GM12891 (cell line): ENCODE results near the gene ALDH1L1.
"Not testable (repeated sequence)": the region's sequence is repeated elsewhere in the genome, so short reads cannot be mapped to it uniquely, and the experiment has no call there.

ENCODE experiments used
- DNase-seq: peaks from one replicate; pipeline ENCODE4 v3.0.0; 2011; ENCODE audit warnings: low spot score; ENCODE audit not compliant: insufficient read length
- FAIRE-seq: peaks from 2 replicates; lab custom pipeline; 2011; peaks lifted over from hg19 to GRCh38; lab: Jason Lieb, UNC
- PAX5 ChIP-seq: IDR thresholded peaks from 2 replicates; pipeline ENCODE4 v1.6.1; 2011; ENCODE audit warnings: low read length, moderate library complexity, mild to moderate bottlenecking; ENCODE audit not compliant: insufficient read depth, severe bottlenecking
- POLR2A ChIP-seq: IDR thresholded peaks from 2 replicates; pipeline ENCODE4 v1.6.1; 2011; ENCODE audit warnings: low read depth, low read length, control low read depth
- POLR2AphosphoS5 ChIP-seq: IDR thresholded peaks from 2 replicates; pipeline ENCODE4 v1.6.1; 2011; ENCODE audit warnings: low read depth, low read length, control low read depth
- POU2F2 ChIP-seq: IDR thresholded peaks from 2 replicates; pipeline ENCODE4 v1.6.1; 2011; ENCODE audit warnings: low read depth, mild to moderate bottlenecking, control low read depth, low read length, moderate library complexity
- SPI1 ChIP-seq: IDR thresholded peaks from 2 replicates; pipeline ENCODE4 v1.6.1; 2011; ENCODE audit warnings: low read depth, low read length, control low read depth
- TAF1 ChIP-seq: IDR thresholded peaks from 2 replicates; pipeline ENCODE4 v1.6.1; 2011; ENCODE audit warnings: low read depth, low read length, control low read depth

The ALDH1L1 gene

DNA sequence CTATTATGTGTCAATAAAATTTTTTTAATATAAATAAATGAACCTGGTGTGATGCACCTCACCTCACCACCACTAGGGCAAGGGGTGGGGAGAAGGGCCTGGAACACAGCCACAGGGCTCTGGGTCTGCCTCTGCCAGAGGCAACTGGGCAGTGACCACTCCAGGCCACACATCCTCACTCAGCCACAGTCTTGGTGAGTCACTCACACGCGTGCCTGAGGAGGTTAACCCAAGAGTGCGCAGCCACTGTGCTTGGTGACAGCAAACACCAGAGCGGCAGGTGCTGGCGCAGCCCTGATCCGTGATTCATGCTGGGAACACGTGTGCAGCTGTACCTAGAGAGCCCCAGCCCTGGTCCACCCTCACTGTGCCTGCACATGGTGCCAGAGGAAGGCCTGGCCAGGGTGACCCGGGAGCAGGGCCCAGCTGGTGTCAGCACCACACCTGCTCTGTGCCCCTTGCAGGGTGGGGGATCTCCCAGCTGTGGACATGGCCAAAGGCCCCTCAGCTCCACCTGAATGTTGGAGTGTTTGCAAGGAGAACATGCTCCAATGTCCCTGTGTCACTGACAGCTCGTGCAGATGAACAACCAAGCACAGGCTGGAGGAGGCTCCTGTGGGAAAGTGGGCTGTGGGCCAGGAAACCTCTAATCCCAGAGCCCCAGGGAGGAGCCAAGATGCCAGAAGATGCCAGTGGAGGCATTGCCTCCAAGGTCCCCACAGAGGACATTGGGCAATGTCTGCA is 98.6 kb downstream of the ALDH1L1 start:
- FAIRE-seq, result no peak
- no peak for DNase-seq
- no peak for TF ChIP-seq TAF1
- TF ChIP-seq POLR2AphosphoS5, result no peak
- no peak for TF ChIP-seq POU2F2
- no peak for TF ChIP-seq SPI1
- no peak for TF ChIP-seq PAX5
- TF ChIP-seq POLR2A, result no peak

- TF ChIP-seq SPI1 (no peak), PAX5 (no peak), POLR2A (no peak), TAF1 (no peak), POU2F2 (no peak), POLR2AphosphoS5 (no peak)
- DNase-seq, result no peak
- FAIRE-seq, result no peak
Measured at GRCh38 chr3:126080970-126081369, 99.4 kb downstream of the ALDH1L1 start.

DNA sequence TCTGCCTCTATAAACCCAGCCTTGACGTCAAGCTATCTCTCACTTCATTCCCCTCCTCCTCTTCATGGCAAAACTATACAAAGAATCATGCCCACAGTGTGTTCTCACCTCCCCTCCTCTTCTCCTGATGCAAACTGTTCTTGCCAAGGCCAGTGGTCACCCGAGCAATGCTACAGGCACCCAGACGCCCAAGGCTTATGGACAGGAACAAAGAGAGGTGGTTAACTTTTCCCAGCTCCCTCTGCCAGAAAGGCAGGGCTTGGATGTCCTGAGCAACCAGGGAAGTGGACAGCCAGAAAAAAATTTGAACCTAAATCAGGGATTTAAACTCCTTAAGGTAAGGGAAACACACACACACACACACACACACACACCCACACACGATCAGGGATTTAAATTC is 101.5 kb downstream of the ALDH1L1 start:
- no peak for TF ChIP-seq TAF1
- no peak for TF ChIP-seq POLR2AphosphoS5
- TF ChIP-seq SPI1, result no peak
- TF ChIP-seq PAX5, result no peak
- TF ChIP-seq POLR2A, result no peak
- FAIRE-seq, result no peak
- DNase-seq, result no peak

GRCh38 chr3:126077754-126078153 is 102.6 kb downstream of the ALDH1L1 start:
- TF ChIP-seq SPI1, result no peak
- TF ChIP-seq POLR2A, result no peak
- no peak for TF ChIP-seq PAX5
- TF ChIP-seq POLR2AphosphoS5, result no peak
- no peak for TF ChIP-seq TAF1
- TF ChIP-seq POU2F2, result no peak
- DNase-seq (no peak), FAIRE-seq (no peak)

GRCh38 chr3:126076140-126076539 is 104.2 kb downstream of the ALDH1L1 start:
- no peak for DNase-seq
- FAIRE-seq, result no peak
- no peak for TF ChIP-seq TAF1
- no peak for TF ChIP-seq PAX5
- TF ChIP-seq POLR2A, result no peak
- no peak for TF ChIP-seq POLR2AphosphoS5
- TF ChIP-seq POU2F2, result no peak
- no peak for TF ChIP-seq SPI1

GRCh38 chr3:126070146-126070545 is 110.2 kb downstream of the ALDH1L1 start:
- FAIRE-seq, result no peak
- DNase-seq, result no peak
- TF ChIP-seq SPI1 (no peak), POLR2AphosphoS5 (no peak), POLR2A (no peak), TAF1 (no peak), POU2F2 (no peak), PAX5 (no peak)

DNA sequence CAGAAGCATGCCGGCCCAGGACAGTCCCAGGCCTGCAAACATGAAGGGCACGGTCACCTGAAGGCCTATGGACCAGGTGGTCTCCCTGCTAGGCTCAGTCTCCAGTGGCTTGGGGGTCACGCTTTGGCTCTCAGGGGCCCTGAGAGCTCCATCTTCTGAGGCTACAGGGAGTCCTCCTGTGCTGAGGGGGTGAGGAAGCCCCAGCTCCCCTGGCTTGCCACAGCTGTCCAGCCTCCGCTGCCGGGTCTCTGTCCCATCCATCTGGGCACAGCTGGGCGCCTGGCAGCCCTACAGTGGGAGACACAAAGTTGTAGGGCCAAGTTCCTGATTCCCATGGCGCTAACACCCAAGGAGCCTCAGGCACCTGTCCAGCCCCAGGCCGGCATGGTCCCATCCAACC is 112.4 kb downstream of the ALDH1L1 start:
- TF ChIP-seq TAF1 (no peak), POLR2AphosphoS5 (no peak), PAX5 (no peak), SPI1 (no peak), POU2F2 (no peak), POLR2A (no peak)
- no peak for DNase-seq
- no peak for FAIRE-seq

GRCh38 chr3:126066676-126067075 is 113.7 kb downstream of the ALDH1L1 start:
- not testable (repeated sequence) for FAIRE-seq, DNase-seq

DNA sequence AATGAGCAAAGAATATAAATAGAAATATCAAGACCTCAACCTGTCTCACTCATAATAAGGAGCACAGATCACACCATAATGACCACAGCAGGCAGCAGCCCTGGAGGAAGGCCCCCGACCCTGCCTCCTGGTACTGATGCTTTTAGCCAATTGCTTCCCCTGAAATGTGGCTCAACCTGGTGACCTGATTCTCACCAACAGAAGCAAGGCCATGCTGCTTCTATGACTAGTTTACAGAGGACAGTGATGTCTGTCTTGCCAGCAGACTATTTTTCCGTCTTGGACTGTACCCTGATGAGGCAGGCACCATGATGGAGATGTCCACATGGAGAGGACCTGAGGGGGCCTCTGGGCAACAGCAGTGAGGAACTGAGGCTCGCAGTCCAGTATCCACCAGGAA is 114.5 kb downstream of the ALDH1L1 start:
- TF ChIP-seq POU2F2, result no peak
- TF ChIP-seq SPI1, result no peak
- no peak for TF ChIP-seq PAX5
- TF ChIP-seq POLR2AphosphoS5, result no peak
- TF ChIP-seq TAF1, result no peak
- TF ChIP-seq POLR2A, result no peak
- FAIRE-seq (no peak), DNase-seq (no peak)
